ENCODE results near the gene GNG12.
"Not testable (repeated sequence)": the region's sequence is repeated elsewhere in the genome, so short reads cannot be mapped to it uniquely, and the experiment has no call there.

GNG12 gene

DNA sequence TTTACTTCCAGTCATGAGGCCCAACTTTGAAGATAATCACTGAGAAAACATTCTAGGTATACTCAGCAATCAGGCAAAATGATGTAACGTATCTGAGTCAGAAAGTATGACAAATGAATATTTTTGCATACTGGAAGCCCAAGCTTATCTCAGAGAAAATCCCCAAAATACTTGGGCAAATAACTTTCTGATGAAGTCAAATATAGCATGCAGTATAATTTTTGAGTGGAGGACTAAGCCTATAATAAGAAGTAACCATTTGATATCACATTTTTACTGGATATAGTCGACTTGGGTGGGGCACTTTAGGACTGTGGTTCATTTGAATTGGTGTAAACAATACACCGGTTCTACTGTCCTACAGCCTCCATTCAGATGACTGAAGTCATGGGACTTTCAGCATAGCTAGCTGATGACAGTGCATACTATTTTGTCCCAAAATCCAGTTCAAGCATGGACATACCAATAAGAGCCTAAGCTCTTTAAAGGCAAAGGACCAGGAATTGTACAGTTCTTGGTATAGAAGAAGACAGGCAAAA lies 150.5 kb downstream of the GNG12 start:
- DNase-seq (ENCODE audit: low read depth) = no peak

DNA sequence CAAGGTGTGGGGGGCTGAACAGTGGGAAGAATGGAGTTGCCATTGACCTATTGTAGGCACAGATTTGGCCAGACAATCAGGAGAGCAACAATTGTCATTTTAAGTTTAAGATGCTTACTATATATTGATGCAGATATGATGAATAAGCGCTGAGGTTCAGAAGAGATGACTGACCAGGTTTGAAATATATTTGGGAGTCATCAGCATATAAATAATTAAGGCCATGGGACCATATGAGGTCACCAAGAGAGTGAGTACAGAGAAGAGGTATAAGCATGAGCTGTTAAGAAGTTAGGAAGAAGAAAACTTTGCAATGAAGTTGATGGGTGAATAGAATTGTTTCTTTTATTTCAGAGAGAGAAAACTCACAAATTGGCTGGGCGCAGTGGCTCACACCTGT lies 152.8 kb downstream of the GNG12 start:
- DNase-seq (ENCODE audit: low read depth) = no peak

DNA sequence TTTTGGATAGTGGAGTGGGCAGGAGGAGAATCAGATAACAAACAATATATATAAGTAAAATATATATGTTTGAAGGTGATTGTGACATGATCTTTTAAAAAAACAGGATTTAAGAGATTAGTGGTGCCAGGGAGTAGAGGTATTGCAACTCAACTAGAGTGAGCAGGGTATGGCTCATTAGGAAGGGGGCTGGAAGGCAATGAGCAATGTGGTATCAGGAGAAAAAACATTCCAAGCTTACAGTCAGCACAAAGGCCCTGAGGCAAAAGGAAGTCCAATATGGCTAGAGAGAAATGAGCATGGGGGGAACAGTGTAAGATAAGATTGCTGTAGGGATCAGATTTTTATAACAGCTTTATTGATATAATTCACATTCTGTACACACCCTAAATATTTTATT lies 153.6 kb downstream of the GNG12 start:
- DNase-seq (ENCODE audit: low read depth) = no peak

DNA sequence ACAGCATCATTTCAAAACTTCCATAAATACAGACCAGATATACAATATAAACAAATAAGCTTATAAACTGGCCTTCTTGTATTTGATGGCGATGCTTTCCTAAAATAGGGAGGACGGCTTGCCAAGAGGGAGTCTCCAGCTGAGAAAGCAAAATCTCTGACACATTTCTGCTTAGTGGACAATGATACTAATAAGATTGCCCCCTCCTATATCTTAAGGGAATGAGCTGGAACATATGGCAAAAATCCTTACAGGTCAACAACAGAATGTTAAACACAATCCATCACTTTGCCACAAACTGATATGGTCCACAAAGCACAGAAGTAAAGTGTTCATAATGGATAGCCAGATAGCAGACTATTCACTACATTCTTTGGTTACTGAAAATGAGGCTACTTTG lies 155.3 kb downstream of the GNG12 start:
- no peak for DNase-seq (ENCODE audit: low read depth)

DNA sequence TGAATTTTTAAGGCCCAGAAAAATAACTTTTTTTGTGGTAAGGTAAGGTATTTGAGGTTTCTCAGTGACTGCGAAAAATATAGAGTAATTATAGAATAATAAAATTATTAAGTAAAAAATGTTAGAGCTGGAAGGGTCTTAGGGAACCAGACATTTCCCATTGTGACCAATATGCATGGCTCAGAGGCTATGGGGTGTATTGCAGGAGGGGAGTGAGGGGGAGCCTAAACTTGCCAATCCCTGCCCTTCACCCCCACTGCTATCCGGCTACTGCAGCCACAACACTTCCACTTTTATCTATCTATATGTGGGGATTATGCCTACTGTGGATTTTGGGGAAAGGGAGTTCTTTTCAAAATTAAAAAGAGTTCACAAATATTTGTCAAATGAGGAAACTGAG lies 155.9 kb downstream of the GNG12 start:
- DNase-seq (ENCODE audit: low read depth) = no peak

DNA sequence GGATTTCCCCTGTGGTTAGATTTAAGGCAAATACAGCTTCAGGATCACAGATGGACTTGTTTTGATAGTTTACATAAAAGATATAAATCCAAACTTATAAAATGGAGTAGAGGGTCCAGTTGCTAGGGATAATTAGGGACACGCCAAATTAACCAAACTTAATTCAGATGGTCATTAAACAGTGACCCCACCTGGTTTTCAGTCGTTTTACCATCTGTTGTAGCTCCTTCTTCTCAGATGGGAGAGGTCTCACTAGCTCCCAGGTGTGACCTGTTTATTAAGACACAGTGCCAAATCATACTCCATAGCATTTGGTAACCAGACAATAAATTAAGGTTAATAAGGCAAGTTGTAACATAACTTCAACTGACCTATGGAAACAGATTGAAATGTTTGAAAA lies 156.3 kb downstream of the GNG12 start:
- no peak for DNase-seq (ENCODE audit: low read depth)

DNA sequence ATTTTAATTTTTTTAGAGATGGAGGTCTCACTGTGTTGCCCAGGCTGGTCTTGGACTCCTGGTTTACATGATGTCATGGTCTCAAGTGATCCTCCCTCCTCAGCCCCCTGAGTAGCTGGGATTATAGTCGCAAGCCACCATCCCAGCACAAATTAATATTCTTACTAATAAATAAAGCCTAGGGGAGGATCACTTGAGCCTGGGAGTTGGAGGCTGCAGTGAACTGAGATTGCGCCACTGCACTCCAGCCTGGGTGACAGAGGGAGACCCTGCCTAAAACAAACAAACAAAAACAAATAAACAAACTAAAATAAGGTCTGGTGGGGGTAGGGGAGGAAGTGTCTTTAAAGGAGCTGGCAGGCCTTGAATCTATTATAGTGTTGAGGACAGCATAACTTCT lies 157.0 kb downstream of the GNG12 start:
- no peak for DNase-seq (ENCODE audit: low read depth)

DNA sequence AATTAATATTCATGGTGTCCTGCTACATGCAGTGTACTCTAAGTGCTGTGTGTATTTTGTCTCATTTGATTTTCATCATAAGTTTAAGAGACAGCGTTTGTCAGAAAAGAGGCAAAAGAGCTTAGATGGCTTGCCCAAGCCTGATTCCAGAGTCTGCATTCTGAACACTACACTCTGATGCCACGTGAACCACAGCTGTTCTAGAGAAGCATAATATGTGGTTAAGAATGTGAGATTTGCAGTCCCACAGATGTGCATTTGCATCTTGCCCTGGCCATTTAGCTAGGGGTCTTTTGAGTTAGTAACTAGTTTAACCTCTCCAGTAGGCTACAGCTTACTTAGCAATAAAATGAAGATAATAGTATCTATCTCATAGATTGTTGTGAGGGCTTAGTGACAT lies 157.5 kb downstream of the GNG12 start:
- no peak for DNase-seq (ENCODE audit: low read depth)

DNA sequence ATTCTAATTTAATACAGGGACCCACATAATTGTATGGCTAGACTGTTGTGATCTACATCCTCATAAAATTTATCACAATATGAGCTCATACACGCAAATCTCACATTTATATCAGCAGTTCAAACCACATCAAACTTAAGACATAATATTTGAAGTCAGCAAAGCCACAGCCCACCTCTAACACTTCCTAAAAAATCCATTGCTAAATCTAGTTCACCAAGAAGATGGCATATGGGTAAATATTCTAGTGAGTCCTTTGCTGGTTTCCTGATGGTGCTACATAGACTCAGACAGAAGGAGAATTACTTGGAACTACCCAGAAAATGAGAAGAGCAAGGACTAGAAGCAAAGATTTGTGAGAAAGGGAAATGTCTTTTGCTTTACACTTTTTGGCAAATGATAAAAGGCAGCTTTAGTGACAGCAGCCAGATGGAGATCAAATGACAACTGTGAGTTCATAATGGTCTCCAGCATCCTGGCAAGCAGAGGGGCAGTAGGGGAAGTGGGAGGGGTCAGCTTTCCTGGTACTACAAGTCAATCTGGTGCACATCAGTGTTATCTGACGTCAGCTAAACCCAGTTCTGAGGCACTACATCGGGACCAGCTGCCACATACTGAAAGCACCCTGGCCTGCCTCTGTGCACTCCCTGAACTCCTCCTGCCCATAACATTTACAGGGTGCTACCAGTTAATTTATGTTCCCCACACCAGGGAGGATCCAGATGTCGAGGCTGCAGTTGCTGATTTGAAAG lies 158.8 kb downstream of the GNG12 start:
- no peak for DNase-seq (ENCODE audit: low read depth)

DNA sequence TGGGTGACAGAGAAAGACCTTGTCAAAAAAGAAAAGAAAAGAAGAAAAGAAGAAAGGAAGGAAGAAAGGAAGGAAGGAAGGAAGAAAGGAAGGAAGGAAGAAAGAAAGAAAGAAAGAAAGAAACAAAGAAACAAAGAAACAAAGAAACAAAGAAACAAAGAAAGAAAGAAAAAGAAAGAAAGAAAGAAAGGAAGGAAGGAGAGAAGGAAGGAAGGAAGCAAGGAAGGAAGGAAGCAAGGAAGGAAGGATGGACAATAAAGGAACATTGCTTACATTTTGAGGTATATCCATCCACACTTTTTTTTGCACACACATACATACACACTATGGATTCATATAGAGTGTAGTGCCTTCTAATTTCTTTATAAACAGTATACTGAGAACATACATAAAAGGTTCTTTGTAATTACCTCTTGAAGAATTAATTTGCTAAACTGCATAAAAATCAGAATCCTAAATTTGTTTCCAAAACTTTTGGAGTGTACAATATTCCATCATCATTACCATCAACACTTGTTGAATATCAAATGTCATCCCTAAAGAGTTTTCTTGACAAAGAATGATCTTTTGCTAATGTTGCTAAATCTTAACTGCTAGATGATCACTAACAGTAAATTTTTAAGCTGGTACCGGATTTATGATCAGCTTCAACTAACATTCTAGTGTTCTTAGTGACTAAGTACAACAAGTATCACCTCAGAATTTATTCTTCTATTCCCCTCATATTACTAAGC lies 159.6 kb downstream of the GNG12 start:
- DNase-seq (ENCODE audit: low read depth) = no peak

DNA sequence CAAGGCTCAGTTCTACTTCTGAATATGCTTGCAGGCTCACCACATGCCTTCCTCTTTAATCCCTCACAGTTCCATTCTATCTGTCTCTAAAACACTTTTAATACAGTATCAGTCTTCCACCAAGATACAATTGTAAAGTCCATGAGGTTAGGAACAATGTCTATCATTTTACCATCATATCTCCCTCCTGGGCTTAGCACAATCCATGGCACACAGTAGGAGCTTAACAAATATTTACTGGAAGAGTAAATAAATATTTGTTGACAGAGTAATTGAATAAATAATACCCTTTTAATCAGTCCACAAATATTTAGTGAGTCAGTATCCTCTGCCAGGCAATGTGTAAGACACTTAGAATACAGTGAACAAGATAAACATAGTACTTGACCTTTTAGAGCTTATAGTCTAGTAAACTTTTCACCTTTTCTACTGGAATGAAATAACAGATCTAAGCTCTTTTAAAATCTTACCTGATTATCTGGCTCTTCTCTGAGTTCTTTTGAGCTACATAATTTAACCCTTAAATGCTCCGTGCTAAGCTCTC lies 160.9 kb downstream of the GNG12 start:
- no peak for DNase-seq (ENCODE audit: low read depth)

DNA sequence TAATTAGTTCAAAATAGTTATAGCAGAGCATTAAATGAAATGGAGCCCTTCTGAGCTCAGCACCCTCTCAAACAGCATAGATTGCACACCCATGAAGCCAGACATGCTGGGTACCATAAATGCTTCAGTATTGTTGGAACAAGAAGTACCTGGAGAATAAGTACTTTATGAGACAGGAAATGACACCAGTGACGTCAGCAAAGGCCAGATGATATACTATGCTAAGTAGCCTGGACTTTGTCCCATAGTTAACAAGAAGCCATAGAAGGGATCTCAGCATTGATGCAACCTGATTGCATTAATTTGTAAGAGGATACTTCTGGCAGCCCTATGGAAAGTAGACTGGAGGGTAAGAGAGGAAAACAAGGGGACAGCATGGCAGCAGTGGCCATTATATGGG lies 164.6 kb downstream of the GNG12 start:
- no peak for DNase-seq (ENCODE audit: low read depth)

DNA sequence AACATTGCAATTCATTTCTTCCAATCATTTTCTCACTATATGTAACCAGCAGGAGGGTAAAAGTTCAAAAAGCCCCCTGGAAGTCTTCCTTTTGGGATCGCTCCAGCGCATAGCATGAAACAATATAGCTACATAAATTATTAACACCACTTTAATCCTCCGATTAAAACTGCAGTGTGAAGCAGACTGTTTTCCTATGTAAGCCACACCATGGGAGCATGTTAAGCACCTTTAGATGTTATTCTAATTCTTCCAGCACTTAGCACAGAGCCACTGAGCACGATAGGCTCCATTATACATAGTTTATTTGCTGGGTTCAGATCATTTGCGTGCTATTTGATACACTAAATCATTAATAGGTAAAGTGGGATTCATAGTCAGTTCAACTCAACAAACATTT lies 166.6 kb downstream of the GNG12 start:
- no peak for DNase-seq (ENCODE audit: low read depth)

DNA sequence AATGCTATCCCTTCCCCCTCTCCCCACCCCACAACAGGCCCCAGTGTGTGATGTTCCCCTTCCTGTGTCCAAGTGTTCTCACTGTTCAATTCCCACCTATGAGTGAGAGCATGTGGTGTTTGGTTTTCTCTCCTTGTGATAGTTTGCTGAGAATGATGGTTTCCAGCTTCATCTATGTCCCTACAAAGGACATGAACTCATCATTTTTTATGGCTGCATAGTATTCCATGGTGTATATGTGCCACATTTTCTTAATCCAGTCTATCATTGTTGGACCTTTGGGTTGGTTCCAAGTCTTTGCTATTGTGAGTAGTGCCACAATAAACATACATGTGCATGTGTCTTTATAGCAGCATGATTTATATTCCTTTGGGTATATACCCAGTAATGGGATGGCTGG lies 168.0 kb downstream of the GNG12 start:
- DNase-seq (ENCODE audit: low read depth) = not testable (repeated sequence)

DNA sequence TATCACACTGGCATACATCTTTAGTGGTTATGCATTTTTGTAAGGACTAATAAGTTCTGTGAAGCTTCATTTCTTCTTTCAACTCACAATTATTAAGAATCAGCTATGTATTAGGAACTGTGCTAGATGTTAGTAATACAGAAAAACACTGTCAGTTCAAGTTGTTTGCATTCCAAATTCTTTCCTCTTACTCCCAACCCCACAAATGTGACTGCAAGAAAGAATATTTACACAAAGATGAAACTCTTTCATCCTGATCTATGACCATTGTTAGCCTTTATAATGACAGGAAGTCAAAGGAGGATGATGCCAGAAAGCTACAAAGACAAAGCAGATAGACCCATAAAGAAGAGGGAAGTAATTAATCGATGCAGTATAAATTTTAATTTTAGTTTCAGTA lies 169.2 kb downstream of the GNG12 start:
- DNase-seq (ENCODE audit: low read depth) = no peak

DNA sequence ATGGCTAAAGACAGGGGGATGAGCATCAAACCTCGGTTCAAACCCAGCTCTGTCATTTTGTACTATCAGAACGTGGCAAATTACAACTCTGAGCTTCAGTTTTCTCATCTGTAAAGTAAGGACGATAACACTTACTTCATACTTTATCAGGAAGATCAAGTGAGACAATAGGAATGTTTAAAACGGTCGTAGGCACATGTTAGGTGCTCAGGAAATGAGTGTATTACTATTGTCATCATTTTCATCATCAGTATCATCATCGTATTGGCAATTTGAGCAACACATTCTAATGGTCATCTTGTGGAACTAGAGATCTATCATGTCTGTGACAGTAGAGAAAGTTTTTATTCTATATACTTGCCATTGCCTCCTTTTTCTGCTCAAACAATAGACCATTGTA lies 170.4 kb downstream of the GNG12 start:
- no peak for DNase-seq (ENCODE audit: low read depth)

DNA sequence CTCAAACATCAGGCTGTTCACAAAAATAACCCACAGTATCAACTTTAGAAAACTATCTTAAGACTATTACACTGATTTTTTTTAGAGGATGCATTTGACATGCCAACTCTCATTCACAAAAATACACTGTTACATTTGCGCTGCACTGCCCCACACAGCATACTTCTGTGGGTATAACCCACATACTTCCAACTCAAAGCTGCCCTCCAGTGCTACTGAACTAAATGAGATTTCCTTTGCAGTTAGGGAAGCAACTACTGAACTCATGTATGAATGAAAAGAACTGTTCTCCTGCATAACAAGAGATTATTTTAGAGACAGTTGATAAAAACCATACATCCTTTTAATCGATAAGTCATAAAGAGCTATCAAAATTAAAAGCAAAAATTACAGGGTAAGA lies 174.0 kb downstream of the GNG12 start:
- no peak for DNase-seq (ENCODE audit: low read depth)

DNA sequence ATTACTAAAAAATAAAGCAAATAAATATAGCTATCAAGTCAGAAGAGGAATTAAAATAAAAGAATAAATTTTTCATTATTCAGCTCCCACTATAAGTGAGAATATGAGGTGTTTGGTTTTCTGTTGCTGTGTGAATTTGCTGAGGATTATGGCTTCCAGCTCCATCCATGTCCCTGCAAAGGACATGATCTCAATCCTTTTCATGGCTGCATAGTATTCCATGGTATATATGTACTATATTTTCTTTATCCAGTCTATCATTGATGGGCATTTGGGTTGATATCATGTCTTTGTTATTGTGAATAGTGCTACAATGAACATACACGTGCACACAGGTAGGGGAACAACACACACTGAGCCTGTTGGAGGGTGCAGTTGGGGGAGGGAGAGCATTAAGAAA lies 176.1 kb downstream of the GNG12 start:
- not testable (repeated sequence) for DNase-seq (ENCODE audit: low read depth)

DNA sequence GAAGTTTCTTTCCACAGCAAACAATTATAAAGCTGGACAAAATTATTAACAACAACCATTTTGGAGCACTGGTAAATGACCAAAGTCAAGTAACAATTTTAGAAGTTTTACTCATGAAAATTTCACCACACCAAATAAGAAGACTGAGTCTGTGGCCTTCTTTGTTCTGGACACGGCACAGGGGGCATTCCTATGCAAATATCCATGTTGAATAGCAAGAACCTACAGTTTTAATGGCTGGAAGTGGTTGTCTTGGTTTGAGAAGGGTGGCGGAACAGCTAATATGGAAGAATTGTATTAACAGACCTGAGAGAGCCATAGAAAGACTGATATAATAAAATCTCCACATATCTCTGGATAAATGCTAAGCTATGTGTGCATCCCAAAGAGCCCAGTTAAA lies 177.7 kb downstream of the GNG12 start:
- DNase-seq (ENCODE audit: low read depth) = no peak

DNA sequence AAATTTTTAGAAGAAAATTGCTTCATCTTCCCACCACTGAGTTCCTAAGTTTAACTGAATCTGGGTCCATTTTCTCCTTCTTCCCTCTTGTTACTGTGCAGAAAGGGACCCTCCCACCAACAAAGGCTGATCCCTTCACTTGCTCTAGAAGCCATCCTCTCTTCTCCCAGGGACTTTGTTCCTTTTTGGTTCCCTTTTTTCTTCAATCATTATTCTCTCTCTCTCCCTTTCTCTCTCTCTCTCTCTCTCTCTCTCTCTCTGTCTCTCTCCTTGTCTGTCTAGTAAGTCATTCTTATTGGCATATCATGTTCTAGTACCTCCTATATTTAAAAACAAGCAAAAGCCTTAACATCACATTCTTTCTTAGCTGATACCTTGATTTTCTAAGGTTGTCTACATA lies 180.0 kb downstream of the GNG12 start:
- DNase-seq (ENCODE audit: low read depth) = no peak

DNA sequence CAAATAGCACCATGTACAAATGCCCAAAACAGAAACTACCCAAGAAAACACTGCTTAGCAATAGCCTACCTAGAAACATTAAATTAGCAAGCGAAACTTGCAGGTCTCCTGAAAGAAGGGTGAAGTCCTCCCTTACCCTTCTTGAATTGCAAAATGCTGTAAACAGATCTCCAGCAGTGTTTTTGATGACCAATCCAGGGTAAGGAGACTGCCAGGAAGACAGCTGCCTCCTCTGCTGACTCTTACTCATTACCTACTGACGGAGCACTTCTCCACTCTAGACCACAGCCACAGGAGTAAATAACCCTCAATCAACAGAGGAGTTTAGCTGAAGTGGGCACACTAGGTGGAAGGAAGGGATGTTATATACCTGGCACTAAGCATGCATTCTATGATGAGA lies 180.5 kb downstream of the GNG12 start:
- no peak for DNase-seq (ENCODE audit: low read depth)
